Mesenchymal stem cell (in vitro differentiated cells and primary cell): ENCODE results near the gene PDE11A.

Source experiments
- DNase-seq: peaks from one replicate; pipeline ENCODE4 v3.0.0-alpha.2; 2013
- H2AFZ ChIP-seq: one replicate; pipeline ENCODE4 v1.6.1; 2013; ENCODE audit warnings: low read depth, mild to moderate bottlenecking, control low read depth, inconsistent platforms, low read length, moderate library complexity
- H2AK5ac ChIP-seq: 2 replicates; pipeline ENCODE4 v1.6.1; 2013; ENCODE audit warnings: low read length, moderate library complexity, mild to moderate bottlenecking, inconsistent platforms; ENCODE audit not compliant: severe bottlenecking
- H2BK120ac ChIP-seq: one replicate; pipeline ENCODE4 v1.6.1; 2013; ENCODE audit warnings: low read depth, mild to moderate bottlenecking, inconsistent platforms, low read length, moderate library complexity
- H2BK12ac ChIP-seq, 2 experiments: one replicate each; pipeline ENCODE4 v1.6.1; 2013; ENCODE audit warnings: inconsistent platforms in 2 of 2, low read length in 2 of 2, mild to moderate bottlenecking in 2 of 2, moderate library complexity in 2 of 2, control low read depth in 1 of 2
- H2BK15ac ChIP-seq: one replicate; pipeline ENCODE4 v1.6.1; 2013; ENCODE audit warnings: mild to moderate bottlenecking, low read depth, inconsistent platforms; ENCODE audit not compliant: poor library complexity, severe bottlenecking
- H2BK5ac ChIP-seq: 2 replicates; pipeline ENCODE4 v1.6.1; 2013; ENCODE audit warnings: low read depth, mild to moderate bottlenecking, low read length, control low read depth, inconsistent platforms; ENCODE audit not compliant: poor library complexity, severe bottlenecking
- H3K14ac ChIP-seq, 2 experiments: one replicate each; pipeline ENCODE4 v1.6.1; 2013; ENCODE audit warnings: inconsistent platforms in 2 of 2, low read length in 2 of 2, control low read depth in 1 of 2, mild to moderate bottlenecking in 1 of 2, moderate library complexity in 1 of 2
- H3K18ac ChIP-seq, 2 experiments: one replicate each; pipeline ENCODE4 v1.6.1; 2013; ENCODE audit warnings: inconsistent platforms in 2 of 2, low read length in 2 of 2, control low read depth in 1 of 2, low read depth in 1 of 2, mild to moderate bottlenecking in 1 of 2
- H3K23ac ChIP-seq, 2 experiments: one replicate each; pipeline ENCODE4 v1.6.1; 2013; ENCODE audit warnings: inconsistent platforms in 2 of 2, low read length in 2 of 2, mild to moderate bottlenecking in 2 of 2, moderate library complexity in 2 of 2, control low read depth in 1 of 2
- H3K27ac ChIP-seq: 2 replicates; pipeline ENCODE4 v1.5.1; 2013; ENCODE audit warnings: mild to moderate bottlenecking, moderate library complexity, low read length, control low read depth, inconsistent platforms; ENCODE audit not compliant: poor library complexity, severe bottlenecking
- H3K27me3 ChIP-seq, 2 experiments: 2 replicates each; pipeline versions ENCODE4 v1.6.1 to v1.7.0; 2013; ENCODE audit warnings: low read length in 2 of 2, mild to moderate bottlenecking in 2 of 2, moderate library complexity in 2 of 2, control low read depth in 1 of 2, inconsistent platforms in 1 of 2; ENCODE audit not compliant: control insufficient read depth in 1 of 2, insufficient read depth in 1 of 2
- H3K36me3 ChIP-seq, 2 experiments: 2 replicates each; pipeline versions ENCODE4 v1.6.1 to v1.7.0; 2013; ENCODE audit warnings: low read length in 2 of 2, control low read depth in 1 of 2, inconsistent platforms in 1 of 2, low read depth in 1 of 2, mild to moderate bottlenecking in 1 of 2; ENCODE audit not compliant: insufficient read depth in 2 of 2, control insufficient read depth in 1 of 2
- H3K4ac ChIP-seq, 2 experiments: one replicate each; pipeline ENCODE4 v1.6.1; 2013; ENCODE audit warnings: inconsistent platforms in 2 of 2, low read length in 2 of 2, mild to moderate bottlenecking in 2 of 2, moderate library complexity in 2 of 2, control low read depth in 1 of 2, low read depth in 1 of 2
- H3K4me1 ChIP-seq: 2 replicates; pipeline ENCODE4 v1.6.1; 2013; ENCODE audit warnings: low read depth, low read length, control low read depth; ENCODE audit not compliant: control insufficient read depth, insufficient read depth
- H3K4me2 ChIP-seq: 2 replicates; pipeline ENCODE4 v1.6.1; 2013; ENCODE audit warnings: low read length, mild to moderate bottlenecking, inconsistent platforms; ENCODE audit not compliant: poor library complexity, severe bottlenecking
- H3K4me3 ChIP-seq, 2 experiments: 2 replicates each; pipeline versions ENCODE4 v1.5.1 to v1.7.0; 2013; ENCODE audit warnings: low read length in 2 of 2, mild to moderate bottlenecking in 2 of 2, control low read depth in 1 of 2, low read depth in 1 of 2; ENCODE audit not compliant: insufficient read depth in 1 of 2
- H3K79me1 ChIP-seq: replicated peaks from 2 replicates; pipeline ENCODE4 v1.6.1; 2013; ENCODE audit warnings: mild to moderate bottlenecking, control low read depth, low read length, inconsistent platforms; ENCODE audit not compliant: poor library complexity, severe bottlenecking
- H3K9ac ChIP-seq: 2 replicates; pipeline ENCODE4 v1.7.0; 2013; ENCODE audit warnings: mild to moderate bottlenecking, low read length, moderate library complexity
- H3K9me3 ChIP-seq: 2 replicates; pipeline ENCODE4 v1.7.0; 2013; ENCODE audit warnings: mild to moderate bottlenecking, low read length; ENCODE audit not compliant: control insufficient read depth
- H4K8ac ChIP-seq: one replicate; pipeline ENCODE4 v1.6.1; 2013; ENCODE audit warnings: inconsistent platforms, mild to moderate bottlenecking, low read length, moderate library complexity
- H4K91ac ChIP-seq: one replicate; pipeline ENCODE4 v1.6.1; 2013; ENCODE audit warnings: mild to moderate bottlenecking, low read length, inconsistent platforms
- WGBS: methylation state at CpG from one replicate; pipeline ENCODE4 v1.1.7; 2013; ENCODE audit warnings: mixed read lengths; 5-methylcytosine and 5-hydroxymethylcytosine counted together

PDE11A gene

DNA sequence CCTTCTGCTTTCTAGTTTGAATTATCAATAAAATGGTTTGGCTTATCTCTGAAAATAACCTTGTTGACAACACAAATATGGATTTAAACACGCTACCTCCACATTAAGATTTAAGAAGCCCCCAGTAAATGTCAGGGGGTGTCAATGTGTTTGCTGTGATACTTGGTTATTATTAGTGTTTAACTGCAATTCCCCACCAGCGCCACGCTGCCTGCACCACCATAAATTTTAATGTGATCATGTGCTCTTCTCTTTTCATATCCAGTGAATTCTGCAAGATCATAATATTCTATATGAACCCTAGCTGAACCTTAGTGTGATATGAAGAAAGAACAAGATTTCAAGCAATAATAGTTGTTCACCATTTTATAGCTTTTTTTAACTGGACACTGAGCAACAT lies 349.3 kb downstream of the PDE11A start:
- no peaks in the 10 kb centered on the region for H3K36me3 ChIP-seq
- H2BK5ac ChIP-seq, result no peak overlapping the region
- H3K4me1 ChIP-seq, result no peaks in the 10 kb centered on the region
- H3K4me3 ChIP-seq, result no peak overlapping the region
- no peak overlapping the region for H3K9ac ChIP-seq
- H3K18ac ChIP-seq, result no peak overlapping the region
- H3K27me3 ChIP-seq, result peaks cover 0 to 3% of the 10 kb centered on the region in 2 experiments
- no peak overlapping the region for H3K4ac ChIP-seq
- no peak overlapping the region for H3K23ac ChIP-seq
- H4K91ac ChIP-seq, result no peak overlapping the region
- H2AFZ ChIP-seq, result no peak overlapping the region
- H2BK15ac ChIP-seq, result no peak overlapping the region
- H3K9me3 ChIP-seq, result no peaks in the 10 kb centered on the region
- no peak overlapping the region for H2BK12ac ChIP-seq
- H2AK5ac ChIP-seq, result no peak overlapping the region
- H3K4me2 ChIP-seq, result no peak overlapping the region
- no peak overlapping the region for H3K14ac ChIP-seq
- no peak overlapping the region for H3K27ac ChIP-seq
- H2BK120ac ChIP-seq, result no peak overlapping the region
- no peaks in the 10 kb centered on the region for H3K79me1 ChIP-seq
- no CpG with 5 or more reads among the region's 3 CpGs for WGBS
- H4K8ac ChIP-seq, result no peak overlapping the region
- DNase-seq, result no peak

DNA sequence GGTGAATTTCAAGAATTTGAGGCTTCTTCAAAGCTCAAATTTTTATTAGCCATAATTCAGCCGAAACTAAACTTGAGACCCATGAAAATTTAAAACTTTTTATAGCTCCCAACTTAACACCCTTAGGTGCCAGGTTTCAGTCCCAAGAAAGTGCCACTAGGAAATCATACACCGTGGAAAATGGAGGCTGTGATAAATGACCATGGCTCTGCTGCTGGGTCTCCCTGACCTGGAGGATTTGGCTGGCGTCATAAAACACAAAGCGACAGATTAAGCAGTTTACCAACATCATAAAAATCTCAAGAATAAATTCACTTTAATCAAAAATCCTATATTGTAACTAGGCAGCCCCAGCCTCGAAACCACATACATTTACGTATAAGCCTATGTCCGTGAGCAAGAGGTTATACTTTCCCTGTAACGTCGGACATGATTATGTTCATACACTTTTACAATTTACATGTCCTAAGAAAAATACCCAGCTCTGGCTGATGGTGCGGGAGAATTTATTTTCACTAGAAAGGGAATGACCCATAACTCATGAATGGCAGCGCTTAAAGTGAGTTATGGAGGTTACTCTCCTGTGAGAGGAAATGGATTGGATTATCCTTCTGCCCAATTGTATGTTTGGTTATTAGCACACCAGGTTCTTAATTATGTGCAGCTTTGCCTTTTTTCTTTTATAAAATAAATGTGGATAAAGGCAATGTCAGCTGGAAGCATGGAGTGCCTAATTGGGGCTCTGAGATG lies 350.6 kb downstream of the PDE11A start:
- H3K27me3 ChIP-seq, result peaks cover 0 to 3% of the 10 kb centered on the region in 2 experiments
- no peak overlapping the region for H3K27ac ChIP-seq
- H3K4me1 ChIP-seq, result no peaks in the 10 kb centered on the region
- H4K8ac ChIP-seq, result no peak overlapping the region
- H3K4me3 ChIP-seq, result no peak overlapping the region
- H3K23ac ChIP-seq, result no peak overlapping the region
- DNase-seq, result no peak
- H4K91ac ChIP-seq, result no peak overlapping the region
- H3K4me2 ChIP-seq, result no peak overlapping the region
- no peak overlapping the region for H2BK120ac ChIP-seq
- H2BK12ac ChIP-seq, result no peak overlapping the region
- H3K9me3 ChIP-seq, result no peaks in the 10 kb centered on the region
- no peaks in the 10 kb centered on the region for H3K79me1 ChIP-seq
- no peak overlapping the region for H3K4ac ChIP-seq
- 63% methylated on average over 11 of the region's 11 CpGs for WGBS
- no peak overlapping the region for H2AK5ac ChIP-seq
- no peak overlapping the region for H3K14ac ChIP-seq
- no peaks in the 10 kb centered on the region for H3K36me3 ChIP-seq
- H2BK5ac ChIP-seq, result no peak overlapping the region
- H2AFZ ChIP-seq, result no peak overlapping the region
- no peak overlapping the region for H3K9ac ChIP-seq
- H3K18ac ChIP-seq, result no peak overlapping the region
- H2BK15ac ChIP-seq, result no peak overlapping the region

DNA sequence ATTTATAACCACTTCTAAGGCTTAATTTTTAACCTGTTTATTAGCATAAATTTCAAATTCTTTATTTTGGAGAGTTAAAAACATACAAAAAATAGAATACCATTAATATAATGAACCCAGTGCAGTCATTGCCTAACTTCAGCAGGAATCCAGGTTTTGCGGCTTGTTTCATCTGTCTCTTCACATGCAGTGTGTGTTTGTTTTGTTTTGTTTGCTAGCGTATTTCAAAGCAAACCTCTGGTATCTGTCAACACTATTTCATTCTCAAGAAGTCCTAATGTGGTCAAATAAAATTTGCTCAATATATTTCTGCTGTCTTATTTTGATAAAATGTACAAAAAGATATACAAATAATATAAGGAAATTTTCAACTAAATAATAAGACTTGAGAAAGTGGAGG lies 351.5 kb downstream of the PDE11A start:
- no peak overlapping the region for H2BK15ac ChIP-seq
- H3K14ac ChIP-seq, result no peak overlapping the region
- no peaks in the 10 kb centered on the region for H3K79me1 ChIP-seq
- H4K91ac ChIP-seq, result no peak overlapping the region
- no peaks in the 10 kb centered on the region for H3K4me1 ChIP-seq
- H2AK5ac ChIP-seq, result no peak overlapping the region
- H3K36me3 ChIP-seq, result no peaks in the 10 kb centered on the region
- no peak overlapping the region for H4K8ac ChIP-seq
- no peak overlapping the region for H3K4ac ChIP-seq
- no peak overlapping the region for H3K4me2 ChIP-seq
- no peak overlapping the region for H3K27ac ChIP-seq
- H3K4me3 ChIP-seq, result no peak overlapping the region
- no peak overlapping the region for H2BK12ac ChIP-seq
- H3K27me3 ChIP-seq, result peaks cover 0 to 2% of the 10 kb centered on the region in 2 experiments
- H3K9ac ChIP-seq, result no peak overlapping the region
- H2AFZ ChIP-seq, result no peak overlapping the region
- no peak overlapping the region for H3K18ac ChIP-seq
- H3K9me3 ChIP-seq, result no peaks in the 10 kb centered on the region
- no peak overlapping the region for H2BK120ac ChIP-seq
- no peak overlapping the region for H3K23ac ChIP-seq
- DNase-seq, result no peak
- WGBS, result no CpG with 5 or more reads among the region's 2 CpGs
- no peak overlapping the region for H2BK5ac ChIP-seq

DNA sequence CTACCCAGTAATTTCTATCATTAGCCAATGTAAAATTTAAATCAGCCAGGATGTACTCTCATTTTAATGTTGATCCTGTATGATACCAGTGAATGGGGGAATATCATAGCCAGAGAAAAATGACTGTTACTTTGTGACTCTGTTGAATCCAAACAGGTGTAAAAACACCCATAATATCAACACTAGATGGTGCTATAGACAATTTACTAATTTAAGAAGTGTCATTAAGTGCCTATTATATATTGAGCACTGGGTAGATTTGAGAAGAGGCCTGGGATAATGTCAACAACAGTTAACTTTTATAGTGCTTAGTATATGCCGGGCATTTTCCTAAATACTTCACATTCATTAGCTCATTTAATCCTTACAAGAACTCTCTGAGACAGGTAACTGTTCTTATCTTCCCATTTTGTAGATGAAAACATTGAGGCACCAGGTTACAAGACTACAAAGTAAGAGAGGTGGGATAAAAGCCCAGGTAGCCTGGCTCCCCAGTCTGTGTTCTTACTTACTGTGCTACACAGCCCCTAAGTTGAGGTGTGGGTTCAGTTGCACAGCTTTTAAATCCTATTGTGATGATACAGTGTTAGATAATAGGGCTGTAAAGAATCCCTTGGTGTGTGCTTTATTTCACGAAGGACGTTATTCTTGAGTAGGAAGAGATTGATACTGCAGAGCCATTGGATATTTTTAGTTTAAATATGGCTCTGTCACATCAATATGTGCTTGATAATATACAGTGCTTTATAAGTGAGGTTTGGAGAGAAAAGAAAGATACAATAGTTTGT lies 354.6 kb downstream of the PDE11A start:
- no peak overlapping the region for H2AK5ac ChIP-seq
- H3K4me3 ChIP-seq, result no peak overlapping the region
- no peak overlapping the region for H2BK120ac ChIP-seq
- no peak for DNase-seq
- no peak overlapping the region for H2BK12ac ChIP-seq
- H2BK5ac ChIP-seq, result no peak overlapping the region
- H3K9me3 ChIP-seq, result no peaks in the 10 kb centered on the region
- no peak overlapping the region for H3K4ac ChIP-seq
- no peak overlapping the region for H3K23ac ChIP-seq
- H4K8ac ChIP-seq, result no peak overlapping the region
- H3K27ac ChIP-seq, result no peak overlapping the region
- H2AFZ ChIP-seq, result no peak overlapping the region
- H3K36me3 ChIP-seq, result no peaks in the 10 kb centered on the region
- H3K79me1 ChIP-seq, result no peaks in the 10 kb centered on the region
- H3K14ac ChIP-seq, result no peak overlapping the region
- no peak overlapping the region for H3K4me2 ChIP-seq
- 82% methylated on average over 2 of the region's 3 CpGs for WGBS
- H3K18ac ChIP-seq, result no peak overlapping the region
- no peak overlapping the region for H4K91ac ChIP-seq
- H3K9ac ChIP-seq, result no peak overlapping the region
- H3K27me3 ChIP-seq, result peaks cover 0 to 12% of the 10 kb centered on the region in 2 experiments
- no peaks in the 10 kb centered on the region for H3K4me1 ChIP-seq
- no peak overlapping the region for H2BK15ac ChIP-seq
